ENCODE measurements around the gene PER2.

The PER2 gene

DNA sequence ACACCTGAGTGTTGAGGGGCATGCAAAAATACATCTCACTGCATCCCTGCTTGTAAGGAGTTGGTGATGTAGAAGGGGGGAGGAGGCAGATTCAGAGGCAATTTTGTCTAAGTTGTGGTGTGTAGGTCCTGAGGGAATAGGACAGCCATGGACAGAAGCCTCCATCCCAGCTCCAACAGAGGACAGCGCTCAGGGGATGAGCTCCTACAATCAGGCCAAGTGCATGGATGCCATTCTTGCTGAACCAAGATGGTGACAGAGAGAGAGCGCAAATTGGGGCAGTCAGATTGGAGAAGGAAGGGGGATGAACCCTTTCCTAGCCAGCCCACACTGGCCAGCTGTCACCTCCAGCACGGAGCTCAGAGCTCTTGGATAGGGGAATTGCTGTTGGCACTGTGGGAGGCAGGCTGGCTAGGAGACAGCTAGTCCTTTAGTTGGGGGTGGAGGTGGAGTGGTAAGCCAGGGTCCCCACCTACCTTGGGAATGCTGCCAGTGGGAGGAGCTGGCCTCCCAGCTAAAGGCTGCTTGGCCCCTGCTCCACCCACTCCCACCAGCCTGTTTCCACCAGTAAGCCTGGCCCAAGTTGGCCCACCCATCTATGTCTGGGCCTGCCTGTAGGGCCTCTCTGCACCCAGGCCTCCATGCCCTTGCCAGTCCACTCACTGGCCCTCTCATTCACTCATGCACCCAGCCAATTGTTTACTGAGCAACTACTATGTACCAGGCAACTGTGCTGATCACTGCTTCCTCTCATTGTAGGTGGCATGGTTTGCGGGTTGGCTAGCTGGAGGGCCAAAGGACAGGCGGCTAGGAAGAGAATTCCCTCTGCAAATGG lies 2.5 kb upstream of the PER2 start:
- H3K27me3 ChIP-seq (ENCODE audit: insufficient read depth, insufficient read length) = peaks cover 18% of the 10 kb centered on the region
- DNase-seq (ENCODE audit: low read depth, low spot score) = no peak
- peaks cover 22% of the 10 kb centered on the region for H3K4me1 ChIP-seq (ENCODE audit: insufficient read depth, insufficient read length)
- TF ChIP-seq YY1 (IDR thresholded peaks at IDR 0.05; ENCODE audit: insufficient read depth, insufficient read length) (no peak), SUZ12 (IDR thresholded peaks at IDR 0.05; ENCODE audit: extremely low read depth, insufficient read depth, insufficient read length) (no peak), ZNF274 (IDR thresholded peaks at IDR 0.05; ENCODE audit: low read depth, low read length) (no peak)
- no peaks in the 10 kb centered on the region for H3K9me3 ChIP-seq (ENCODE audit: insufficient read depth, low read length)
- H3K9ac ChIP-seq (ENCODE audit: insufficient read length, low read depth) = no peak overlapping the region
- H3K4me3 ChIP-seq (ENCODE audit: insufficient read length, low read depth) = no peak overlapping the region
- H3K36me3 ChIP-seq (ENCODE audit: insufficient read depth, insufficient read length, low read length) = no peaks in the 10 kb centered on the region

GRCh38 chr2:238290091-238290509 lies 1.7 kb upstream of the PER2 start:
- H3K4me3 ChIP-seq (ENCODE audit: insufficient read length, low read depth) = no peak overlapping the region
- peak; percentile 57 for DNase-seq (ENCODE audit: low read depth, low spot score)

GRCh38 chr2:238289574-238289973 lies 1.2 kb upstream of the PER2 start:
- Histone ChIP-seq H3K4me1 (ENCODE audit: insufficient read depth, insufficient read length) (peaks cover 31% of the 10 kb centered on the region), H3K27me3 (ENCODE audit: insufficient read depth, insufficient read length) (peaks cover 18% of the 10 kb centered on the region), H3K4me3 (ENCODE audit: insufficient read length, low read depth) (peak overlapping the region; percentile 89), H3K9me3 (ENCODE audit: insufficient read depth, low read length) (no peaks in the 10 kb centered on the region), H3K36me3 (ENCODE audit: insufficient read depth, insufficient read length, low read length) (no peaks in the 10 kb centered on the region), H3K9ac (ENCODE audit: insufficient read length, low read depth) (peak overlapping the region; percentile 77)
- DNase-seq (ENCODE audit: low read depth, low spot score) = no peak
- TF ChIP-seq YY1 (IDR thresholded peaks at IDR 0.05; ENCODE audit: insufficient read depth, insufficient read length) = no peak
- TF ChIP-seq SUZ12 (IDR thresholded peaks at IDR 0.05; ENCODE audit: extremely low read depth, insufficient read depth, insufficient read length) = no peak
- no peak for TF ChIP-seq ZNF274 (IDR thresholded peaks at IDR 0.05; ENCODE audit: low read depth, low read length)

More at GRCh38 chr2:238290091-238290509, 1.7 kb upstream of the PER2 start:
- Histone ChIP-seq H3K4me1 (ENCODE audit: insufficient read depth, insufficient read length) (peaks cover 29% of the 10 kb centered on the region), H3K9ac (ENCODE audit: insufficient read length, low read depth) (peak overlapping the region; percentile 77), H3K9me3 (ENCODE audit: insufficient read depth, low read length) (no peaks in the 10 kb centered on the region), H3K36me3 (ENCODE audit: insufficient read depth, insufficient read length, low read length) (no peaks in the 10 kb centered on the region), H3K27me3 (ENCODE audit: insufficient read depth, insufficient read length) (peaks cover 18% of the 10 kb centered on the region)
- TF ChIP-seq YY1 (IDR thresholded peaks at IDR 0.05; ENCODE audit: insufficient read depth, insufficient read length) = no peak
- TF ChIP-seq ZNF274 (IDR thresholded peaks at IDR 0.05; ENCODE audit: low read depth, low read length) = no peak
- TF ChIP-seq SUZ12 (IDR thresholded peaks at IDR 0.05; ENCODE audit: extremely low read depth, insufficient read depth, insufficient read length) = no peak

- Histone ChIP-seq H3K27me3 (ENCODE audit: insufficient read depth, insufficient read length) (peaks cover 16% of the 10 kb centered on the region), H3K4me1 (ENCODE audit: insufficient read depth, insufficient read length) (peaks cover 31% of the 10 kb centered on the region), H3K4me3 (ENCODE audit: insufficient read length, low read depth) (peak overlapping the region; percentile 89), H3K36me3 (ENCODE audit: insufficient read depth, insufficient read length, low read length) (no peaks in the 10 kb centered on the region), H3K9me3 (ENCODE audit: insufficient read depth, low read length) (no peaks in the 10 kb centered on the region), H3K9ac (ENCODE audit: insufficient read length, low read depth) (peak overlapping the region; percentile 89)
- DNase-seq (ENCODE audit: low read depth, low spot score) = peak; percentile 99
- no peak for TF ChIP-seq SUZ12 (IDR thresholded peaks at IDR 0.05; ENCODE audit: extremely low read depth, insufficient read depth, insufficient read length)
- no peak for TF ChIP-seq YY1 (IDR thresholded peaks at IDR 0.05; ENCODE audit: insufficient read depth, insufficient read length)
- no peak for TF ChIP-seq ZNF274 (IDR thresholded peaks at IDR 0.05; ENCODE audit: low read depth, low read length)
Measured at GRCh38 chr2:238288650-238289573, 502 bp upstream of the PER2 start.

- Histone ChIP-seq H3K9me3 (ENCODE audit: insufficient read depth, low read length) (no peaks in the 10 kb centered on the region), H3K9ac (ENCODE audit: insufficient read length, low read depth) (peak overlapping the region; percentile 89), H3K36me3 (ENCODE audit: insufficient read depth, insufficient read length, low read length) (no peaks in the 10 kb centered on the region), H3K27me3 (ENCODE audit: insufficient read depth, insufficient read length) (peaks cover 15% of the 10 kb centered on the region), H3K4me3 (ENCODE audit: insufficient read length, low read depth) (peak overlapping the region; percentile 89), H3K4me1 (ENCODE audit: insufficient read depth, insufficient read length) (peaks cover 36% of the 10 kb centered on the region)
- no peak for DNase-seq (ENCODE audit: low read depth, low spot score)
- TF ChIP-seq SUZ12 (IDR thresholded peaks at IDR 0.05; ENCODE audit: extremely low read depth, insufficient read depth, insufficient read length) (no peak), YY1 (IDR thresholded peaks at IDR 0.05; ENCODE audit: insufficient read depth, insufficient read length) (no peak), ZNF274 (IDR thresholded peaks at IDR 0.05; ENCODE audit: low read depth, low read length) (no peak)
Measured at GRCh38 chr2:238286987-238287736, 1.2 kb downstream of the PER2 start.

DNA sequence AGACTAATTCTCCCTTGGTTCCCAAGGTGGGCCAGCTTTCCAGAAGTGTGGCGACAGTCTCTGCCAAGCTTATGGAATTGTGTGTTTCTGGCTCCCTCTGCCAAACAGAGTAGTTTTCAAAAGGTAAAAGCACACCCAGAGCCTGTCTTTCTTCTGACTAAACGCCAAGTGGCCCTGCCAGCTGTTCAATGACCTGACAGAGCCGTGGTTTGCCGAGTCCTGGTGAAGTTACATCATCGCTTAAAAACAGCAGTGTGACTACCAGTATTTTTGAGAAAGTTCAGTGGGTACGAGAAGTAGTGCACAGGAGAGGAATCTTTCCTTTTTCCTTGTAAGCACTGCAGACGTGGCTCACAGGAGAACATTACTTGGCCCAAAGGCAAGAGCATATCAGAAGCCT lies 1.9 kb downstream of the PER2 start:
- DNase-seq (ENCODE audit: low read depth, low spot score) = no peak
- Histone ChIP-seq H3K27me3 (ENCODE audit: insufficient read depth, insufficient read length) (peaks cover 15% of the 10 kb centered on the region), H3K9ac (ENCODE audit: insufficient read length, low read depth) (peak overlapping the region; percentile 29), H3K36me3 (ENCODE audit: insufficient read depth, insufficient read length, low read length) (no peaks in the 10 kb centered on the region), H3K4me3 (ENCODE audit: insufficient read length, low read depth) (no peak overlapping the region), H3K4me1 (ENCODE audit: insufficient read depth, insufficient read length) (peaks cover 35% of the 10 kb centered on the region), H3K9me3 (ENCODE audit: insufficient read depth, low read length) (no peaks in the 10 kb centered on the region)
- TF ChIP-seq SUZ12 (IDR thresholded peaks at IDR 0.05; ENCODE audit: extremely low read depth, insufficient read depth, insufficient read length) (no peak), YY1 (IDR thresholded peaks at IDR 0.05; ENCODE audit: insufficient read depth, insufficient read length) (no peak), ZNF274 (IDR thresholded peaks at IDR 0.05; ENCODE audit: low read depth, low read length) (no peak)
